Kidney epithelial cell (primary cell): ENCODE measurements around the gene UBAP2. TPM values are rescaled to one million over a fixed set of nuclear protein-coding genes. Genes with fewer than 3 reads are reported as not detected.

ENCODE experiments used
- DNase-seq: peaks from one replicate; pipeline ENCODE4 v3.0.0-alpha.2; 2010; ENCODE audit warnings: low read depth
- H3K27me3 ChIP-seq: 2 replicates; pipeline ENCODE4 v1.6.0; 2011; ENCODE audit warnings: low read length; ENCODE audit not compliant: control insufficient read depth, insufficient read depth
- H3K36me3 ChIP-seq: 2 replicates; pipeline ENCODE4 v1.5.1; 2011; ENCODE audit warnings: low read length; ENCODE audit not compliant: control insufficient read depth, insufficient read depth
- H3K4me3 ChIP-seq: 2 replicates; pipeline ENCODE4 v1.5.1; 2011; ENCODE audit warnings: low read depth, mild to moderate bottlenecking, control low read depth, low read length
- total RNA-seq: library from RNA; depleted of rRNA; stranded (reverse); fragments of >200 nt; gene quantifications from 2 replicates; pipeline ENCODE4 v1.2.3, GENCODE V29; 2015
- TF ChIP-seq, protein P1 (sequence below): IDR thresholded peaks from 2 replicates; pipeline ENCODE4 v1.5.1; 2011; ENCODE audit warnings: mild to moderate bottlenecking, moderate library complexity, low read length, control low read depth, inconsistent platforms; ENCODE audit not compliant: insufficient read depth, poor library complexity, severe bottlenecking

UBAP2 gene
- total RNA-seq, 1 donor from 2014 or later = 25.5 TPM

DNA sequence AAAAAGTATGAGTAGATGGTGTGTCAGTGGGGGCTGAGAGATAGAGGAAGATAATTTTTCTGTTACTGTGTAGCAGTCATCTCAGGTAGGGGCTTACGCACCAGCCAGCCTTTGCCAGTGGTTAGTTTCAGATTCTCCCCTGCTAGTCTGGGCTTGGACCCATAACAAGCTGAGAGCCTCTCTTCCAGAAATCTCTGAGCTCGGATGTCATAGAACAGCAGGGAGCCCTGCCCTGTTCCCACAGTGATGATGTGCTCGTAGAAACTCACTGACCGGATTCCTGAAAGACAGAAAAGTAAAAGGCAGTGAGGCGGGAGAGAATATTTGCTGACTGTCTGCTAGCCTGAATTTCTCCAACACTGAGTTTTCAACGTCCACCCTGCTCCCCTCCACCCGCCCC, 40.6 kb upstream of the UBAP2 start:
- H3K36me3 ChIP-seq = no peaks in the 10 kb centered on the region
- DNase-seq = no peak
- no peaks in the 10 kb centered on the region for H3K27me3 ChIP-seq
- no peak overlapping the region for H3K4me3 ChIP-seq
- TF ChIP-seq, protein P1, sequence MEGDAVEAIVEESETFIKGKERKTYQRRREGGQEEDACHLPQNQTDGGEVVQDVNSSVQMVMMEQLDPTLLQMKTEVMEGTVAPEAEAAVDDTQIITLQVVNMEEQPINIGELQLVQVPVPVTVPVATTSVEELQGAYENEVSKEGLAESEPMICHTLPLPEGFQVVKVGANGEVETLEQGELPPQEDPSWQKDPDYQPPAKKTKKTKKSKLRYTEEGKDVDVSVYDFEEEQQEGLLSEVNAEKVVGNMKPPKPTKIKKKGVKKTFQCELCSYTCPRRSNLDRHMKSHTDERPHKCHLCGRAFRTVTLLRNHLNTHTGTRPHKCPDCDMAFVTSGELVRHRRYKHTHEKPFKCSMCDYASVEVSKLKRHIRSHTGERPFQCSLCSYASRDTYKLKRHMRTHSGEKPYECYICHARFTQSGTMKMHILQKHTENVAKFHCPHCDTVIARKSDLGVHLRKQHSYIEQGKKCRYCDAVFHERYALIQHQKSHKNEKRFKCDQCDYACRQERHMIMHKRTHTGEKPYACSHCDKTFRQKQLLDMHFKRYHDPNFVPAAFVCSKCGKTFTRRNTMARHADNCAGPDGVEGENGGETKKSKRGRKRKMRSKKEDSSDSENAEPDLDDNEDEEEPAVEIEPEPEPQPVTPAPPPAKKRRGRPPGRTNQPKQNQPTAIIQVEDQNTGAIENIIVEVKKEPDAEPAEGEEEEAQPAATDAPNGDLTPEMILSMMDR = no peak

DNA sequence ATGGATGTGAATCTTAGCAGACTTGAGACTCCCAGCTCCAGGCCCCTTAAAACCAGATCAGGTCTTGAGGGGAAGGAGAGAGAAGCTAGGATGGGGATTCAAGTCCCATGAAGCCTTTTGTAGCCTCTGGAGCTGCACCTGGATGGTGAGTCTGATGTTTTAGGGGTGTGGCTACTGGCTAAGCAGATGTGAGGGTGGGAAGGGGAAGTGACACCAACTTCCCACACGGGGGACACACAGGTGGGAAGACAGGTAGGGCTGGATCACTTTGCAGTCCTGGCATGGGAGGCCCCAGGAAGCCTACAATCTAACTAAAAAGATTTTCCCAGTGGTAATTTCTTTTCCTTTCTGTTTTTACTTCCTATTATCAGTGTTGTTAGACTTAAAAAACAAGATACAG, 38.7 kb upstream of the UBAP2 start:
- no peak for DNase-seq
- TF ChIP-seq, protein P1 = no peak
- Histone ChIP-seq H3K27me3 (no peaks in the 10 kb centered on the region), H3K36me3 (no peaks in the 10 kb centered on the region), H3K4me3 (no peak overlapping the region)

DNA sequence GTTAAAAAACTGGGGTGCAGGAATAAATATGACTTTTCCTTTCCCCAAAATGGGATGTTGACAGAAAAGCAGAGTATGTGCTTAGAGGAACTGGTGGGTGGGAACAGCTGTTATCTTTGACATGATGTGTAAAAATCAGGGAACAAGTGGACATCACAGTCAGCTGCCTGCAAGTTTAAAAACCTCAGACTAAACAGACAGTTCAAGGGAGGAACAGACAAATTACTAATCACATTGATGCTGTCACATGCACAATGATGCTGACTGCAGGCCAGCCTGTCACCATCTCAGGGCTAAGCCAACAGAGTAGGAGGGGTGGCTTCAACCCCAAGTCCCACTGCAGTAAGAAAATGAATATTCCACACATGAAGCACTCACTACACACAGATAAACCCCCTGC, 38.2 kb upstream of the UBAP2 start:
- no peak for DNase-seq
- H3K36me3 ChIP-seq = no peaks in the 10 kb centered on the region
- no peaks in the 10 kb centered on the region for H3K27me3 ChIP-seq
- H3K4me3 ChIP-seq = no peak overlapping the region
- TF ChIP-seq, protein P1 = no peak

DNA sequence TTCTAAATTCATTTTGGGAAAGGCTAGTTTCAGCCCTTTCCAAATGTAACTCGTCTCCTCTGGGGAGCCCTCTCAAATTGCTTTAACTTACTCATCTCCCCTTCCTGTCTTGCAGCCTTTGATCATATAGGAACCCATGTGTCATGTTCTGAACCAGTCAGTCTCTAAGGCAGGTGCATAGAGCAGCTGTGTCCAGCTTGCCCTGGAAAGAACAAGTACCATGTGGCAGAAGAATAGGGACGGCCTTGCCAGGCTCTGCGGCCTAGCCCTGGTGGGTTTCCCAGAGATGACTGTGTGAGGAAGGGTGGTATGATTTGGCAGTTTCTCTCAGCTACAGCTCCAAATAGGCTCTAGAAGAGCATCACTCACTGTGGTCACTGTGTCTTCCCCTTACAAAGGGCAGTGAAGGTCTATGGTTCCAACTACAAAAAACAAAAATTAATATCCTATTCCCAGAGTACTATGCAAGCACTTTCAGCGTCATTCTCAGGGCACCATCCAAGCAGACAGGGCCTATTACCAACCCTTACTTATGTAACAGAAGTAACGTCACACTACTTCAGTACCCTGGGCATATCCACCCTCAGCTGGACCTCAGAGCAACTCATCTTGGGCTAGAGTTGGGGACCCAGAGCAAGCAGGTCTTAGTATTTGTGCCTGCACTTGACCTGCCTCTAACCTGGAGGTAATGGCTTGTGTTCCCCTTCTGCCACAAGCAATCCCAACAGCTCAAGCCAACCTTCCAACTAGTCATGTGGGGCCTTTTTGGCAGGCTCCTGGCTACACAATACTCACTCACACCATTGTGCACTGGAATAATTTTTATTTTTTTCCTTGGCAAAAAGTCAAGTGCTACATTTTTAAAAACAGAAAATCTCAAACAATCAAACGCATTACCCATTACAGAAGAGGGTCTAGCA, 37.2 kb upstream of the UBAP2 start:
- no peak for DNase-seq
- Histone ChIP-seq H3K36me3 (no peaks in the 10 kb centered on the region), H3K27me3 (no peaks in the 10 kb centered on the region), H3K4me3 (no peak overlapping the region)
- TF ChIP-seq, protein P1 = no peak

DNA sequence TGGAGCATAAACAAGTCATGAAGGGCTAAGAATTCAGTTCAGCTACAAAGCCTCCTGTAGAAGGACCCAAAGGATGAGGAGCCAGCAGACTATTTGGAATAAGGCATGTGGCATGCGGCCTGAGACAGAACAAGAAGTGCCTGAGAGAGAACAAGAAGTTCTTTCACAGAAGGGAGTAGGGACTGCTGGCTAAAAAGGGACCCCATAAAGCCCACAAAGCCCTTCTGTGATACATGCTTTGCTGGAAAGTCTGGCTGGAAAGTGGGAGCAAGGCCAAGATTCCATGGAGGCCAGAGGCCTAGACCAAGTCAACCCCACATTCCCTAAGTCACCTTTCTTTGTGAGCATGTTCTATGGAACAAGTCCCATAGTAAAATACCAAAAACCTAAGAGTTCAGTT, 35.9 kb upstream of the UBAP2 start:
- no peaks in the 10 kb centered on the region for H3K36me3 ChIP-seq
- DNase-seq = no peak
- no peak overlapping the region for H3K4me3 ChIP-seq
- H3K27me3 ChIP-seq = no peaks in the 10 kb centered on the region
- TF ChIP-seq, protein P1 = no peak
